Femur (tissue), 1 donor: ENCODE results near the gene TFCP2L1.
A peak's percentile ranks its signal among the peaks of the same experiment; 100 is the strongest.

Experiments used
- DNase-seq: peaks from one replicate; pipeline ENCODE4 v3.0.0-alpha.2; 2017

TFCP2L1 gene

GRCh38 chr2:121213386-121213785 is 71.6 kb downstream of the TFCP2L1 start:
- DNase-seq, result no peak

- DNase-seq, result no peak
Measured at GRCh38 chr2:121212661-121213325, 72.2 kb downstream of the TFCP2L1 start.

DNA sequence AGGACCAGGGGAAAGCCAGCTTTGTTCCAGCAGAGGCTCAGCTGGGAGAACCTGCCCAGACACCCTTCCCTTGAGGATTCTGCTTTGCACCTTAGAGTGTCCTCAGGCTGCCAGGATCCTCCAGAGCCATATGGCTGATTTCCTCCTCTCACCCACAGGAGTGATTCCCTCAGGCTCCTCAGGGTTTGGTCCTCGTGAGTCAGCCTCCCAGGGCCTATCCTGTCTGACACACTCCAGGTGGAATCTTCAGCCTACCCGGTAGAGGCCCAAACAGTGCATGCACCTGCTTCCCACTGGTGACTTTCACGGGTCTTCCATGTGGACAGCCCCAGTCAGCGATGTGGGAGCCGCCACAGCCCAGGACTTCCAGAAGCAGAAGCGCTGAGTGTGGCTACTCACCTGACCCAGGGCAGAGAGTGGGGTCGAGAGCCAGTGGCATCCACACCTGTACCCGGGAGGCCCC is 73.3 kb downstream of the TFCP2L1 start:
- DNase-seq, result no peak

DNA sequence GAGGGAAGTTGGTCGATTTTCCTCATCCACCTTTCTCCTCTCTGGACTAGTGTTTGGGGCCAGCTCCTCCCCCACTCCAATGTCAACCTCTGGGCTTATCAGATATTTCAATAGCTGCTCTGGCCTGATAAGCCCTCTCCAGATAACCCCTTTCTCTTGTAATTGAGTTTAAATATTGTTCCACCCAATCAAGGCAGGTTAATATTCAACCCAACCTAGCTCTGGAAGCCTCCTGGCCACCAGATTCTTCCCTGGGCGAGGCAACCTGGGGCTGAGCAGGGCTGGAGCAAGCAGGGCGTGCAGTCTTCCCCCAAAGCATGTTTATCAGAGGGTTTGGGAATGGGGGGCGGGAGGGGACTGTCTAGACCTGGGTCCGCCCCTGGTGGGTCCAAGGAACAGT is 73.8 kb downstream of the TFCP2L1 start:
- DNase-seq, result no peak

GRCh38 chr2:121210691-121211090 is 74.3 kb downstream of the TFCP2L1 start:
- DNase-seq, result no peak

DNA sequence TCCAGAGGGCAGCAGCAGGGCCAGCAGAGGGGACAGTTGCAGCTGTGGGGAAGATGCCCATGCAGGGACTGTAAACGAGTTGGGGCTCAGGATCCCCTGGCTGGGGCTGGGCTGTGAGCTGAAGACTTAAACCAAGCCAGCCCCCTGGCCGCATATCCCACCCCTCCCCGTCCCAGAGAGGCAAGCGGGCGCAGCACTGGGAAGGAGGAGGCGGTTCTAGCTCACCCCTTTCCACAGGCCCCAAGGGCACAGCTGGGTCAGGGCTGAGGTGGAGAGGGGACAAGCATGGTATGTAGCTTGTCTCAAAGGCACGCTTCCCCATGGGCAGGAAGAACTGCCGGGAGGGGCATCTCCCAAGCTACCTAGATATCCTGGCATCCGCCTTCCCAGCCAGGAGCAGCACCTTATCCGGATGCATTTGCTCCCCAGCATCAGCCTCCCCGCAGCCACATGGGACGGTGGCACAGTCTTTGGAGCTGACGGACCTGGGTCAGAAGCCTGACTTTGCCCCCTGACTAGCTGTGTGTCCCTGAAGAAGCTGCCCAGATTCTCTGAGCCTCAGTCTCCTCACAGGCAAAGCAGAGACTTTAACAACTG is 75.9 kb downstream of the TFCP2L1 start:
- DNase-seq, result no peak

- no peak for DNase-seq
Measured at GRCh38 chr2:121207494-121207893, 77.5 kb downstream of the TFCP2L1 start.

GRCh38 chr2:121205321-121205942 is 79.6 kb downstream of the TFCP2L1 start:
- peak; percentile 32 for DNase-seq

- no peak for DNase-seq
Measured at GRCh38 chr2:121203591-121204249, 81.3 kb downstream of the TFCP2L1 start.

- DNase-seq, result no peak
Measured at GRCh38 chr2:121202541-121203310, 82.3 kb downstream of the TFCP2L1 start.

DNA sequence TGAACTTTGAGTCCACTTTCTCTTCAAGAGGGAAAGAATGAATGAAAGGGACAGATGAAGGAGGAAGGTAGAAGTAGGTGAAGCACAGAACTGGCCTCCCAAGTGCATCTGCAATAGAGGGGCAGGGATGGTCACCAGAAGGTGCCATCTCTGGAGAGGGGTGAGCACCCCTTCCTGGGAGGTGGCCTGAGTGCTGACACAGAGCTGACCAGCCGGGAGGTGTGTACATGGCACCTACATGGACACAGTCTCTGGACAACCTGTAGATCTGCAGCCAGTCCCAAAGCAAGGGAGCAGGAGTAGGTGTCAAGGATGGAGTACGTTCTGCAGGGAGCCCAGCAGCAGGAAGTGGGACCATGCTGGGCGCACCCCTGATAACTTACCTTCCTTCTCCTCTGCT is 83.2 kb downstream of the TFCP2L1 start:
- no peak for DNase-seq

DNA sequence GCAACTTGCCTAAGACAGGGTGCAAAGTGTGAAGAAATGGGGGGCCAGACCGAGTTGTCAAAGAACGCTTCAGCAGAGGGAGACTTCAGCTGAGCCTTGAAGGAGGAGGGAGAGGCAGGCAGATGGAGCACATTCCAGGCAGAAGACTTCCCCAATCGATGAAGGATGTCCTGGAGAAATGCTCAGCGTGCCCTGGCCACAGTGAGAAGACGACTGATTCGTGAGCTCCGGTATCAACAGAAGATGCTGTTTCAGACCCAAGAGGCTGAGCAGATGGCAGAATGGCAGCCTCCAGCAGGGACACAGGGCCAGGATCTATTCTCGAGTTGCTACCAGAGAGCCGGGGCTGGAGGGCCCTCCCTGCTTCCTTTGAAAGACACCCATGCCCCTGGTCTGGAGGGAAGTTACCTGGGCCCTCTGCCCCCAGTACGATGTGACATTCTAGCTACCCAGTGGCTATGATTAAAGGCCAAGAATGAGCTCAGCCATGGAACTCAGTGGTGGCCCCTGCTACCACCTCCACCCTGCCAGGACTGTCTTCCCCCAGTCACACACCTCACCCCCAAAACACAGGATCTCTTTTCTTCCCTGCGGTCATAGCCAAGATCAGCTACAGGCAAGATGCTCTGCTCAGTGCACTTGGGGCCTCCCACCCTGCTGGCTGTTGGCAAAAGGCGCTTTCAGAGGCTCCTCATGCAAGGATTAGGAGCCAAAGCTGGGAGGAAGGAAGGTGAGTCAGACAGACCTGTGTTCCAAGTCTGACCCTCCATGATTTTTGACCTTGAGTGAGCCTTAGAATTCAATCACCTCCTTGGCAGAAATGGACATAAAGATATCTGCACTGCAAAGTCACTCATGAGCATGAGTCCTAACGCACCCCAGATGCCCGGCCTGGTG is 84.3 kb downstream of the TFCP2L1 start:
- DNase-seq, result no peak

DNA sequence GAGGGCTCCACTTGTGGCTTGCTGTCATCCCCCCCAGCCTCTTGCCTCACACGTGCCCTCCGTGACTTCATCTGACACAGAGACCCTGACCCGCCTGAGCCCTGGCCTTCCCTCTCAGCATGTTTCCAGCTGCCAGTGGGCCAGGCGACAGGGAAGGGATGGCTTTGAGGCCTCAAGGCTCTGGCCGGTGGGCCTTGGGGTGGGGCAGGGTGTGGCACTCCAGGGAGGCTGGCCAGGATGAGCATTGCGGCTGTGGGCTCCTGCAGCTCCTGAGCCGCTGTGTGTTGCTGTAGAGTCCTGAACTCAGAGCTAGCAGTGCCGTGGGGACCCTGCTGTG is 85.0 kb downstream of the TFCP2L1 start:
- no peak for DNase-seq

DNA sequence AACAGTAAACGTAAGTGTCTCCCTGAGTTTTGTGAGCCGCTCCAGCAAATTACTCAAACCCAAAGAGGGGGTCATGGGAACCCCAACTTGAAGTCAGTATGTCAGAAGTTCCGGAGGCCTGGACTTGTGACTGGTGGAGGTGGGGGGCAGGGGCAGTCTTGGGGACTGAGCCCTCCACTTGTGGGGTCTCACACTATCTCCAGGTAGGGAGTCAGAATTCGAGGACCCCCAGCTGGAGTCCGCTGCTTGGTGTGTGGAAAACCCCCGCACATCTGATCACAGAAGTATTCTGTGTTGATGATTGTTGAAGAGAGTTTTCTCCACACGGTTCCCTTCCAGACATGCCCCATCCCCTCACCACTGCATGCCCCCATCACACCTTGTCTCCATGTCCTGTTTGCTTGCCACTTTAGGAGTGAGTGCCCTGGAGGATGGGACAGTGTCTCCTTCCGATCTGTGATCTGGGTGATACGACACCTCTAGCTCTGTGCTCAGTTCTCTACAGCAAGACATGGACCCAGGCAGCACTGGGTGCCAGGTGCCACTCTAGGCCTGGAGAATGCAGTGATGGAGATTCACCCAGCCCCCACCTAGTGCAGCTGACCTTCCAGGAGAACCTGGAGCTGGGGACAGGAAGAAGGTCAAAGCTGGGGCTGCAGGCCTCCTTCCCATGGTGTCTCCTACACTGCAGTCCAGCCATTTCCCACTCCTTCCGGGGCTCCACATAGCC is 85.6 kb downstream of the TFCP2L1 start:
- no peak for DNase-seq

- DNase-seq, result peak; percentile 44
Measured at GRCh38 chr2:121197369-121198091, 87.5 kb downstream of the TFCP2L1 start.

DNA sequence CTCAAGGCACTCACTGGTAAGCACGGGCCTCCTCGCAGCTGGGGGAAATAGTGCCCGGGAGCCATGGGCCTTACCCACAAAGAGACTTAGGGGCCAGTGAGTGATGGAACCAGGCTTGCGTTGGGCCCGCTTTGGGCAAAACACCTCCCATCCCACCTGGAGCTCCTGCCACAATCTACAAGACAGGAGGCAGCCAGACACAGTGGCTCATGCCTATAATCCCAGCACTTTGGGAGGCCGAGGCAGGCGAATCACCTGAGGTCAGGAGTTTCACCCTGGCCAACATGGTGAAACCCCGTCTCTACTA is 88.2 kb downstream of the TFCP2L1 start:
- no peak for DNase-seq

- no peak for DNase-seq
Measured at GRCh38 chr2:121196132-121196848, 88.7 kb downstream of the TFCP2L1 start.

- no peak for DNase-seq
Measured at GRCh38 chr2:121195036-121195435, 90.0 kb downstream of the TFCP2L1 start.

DNA sequence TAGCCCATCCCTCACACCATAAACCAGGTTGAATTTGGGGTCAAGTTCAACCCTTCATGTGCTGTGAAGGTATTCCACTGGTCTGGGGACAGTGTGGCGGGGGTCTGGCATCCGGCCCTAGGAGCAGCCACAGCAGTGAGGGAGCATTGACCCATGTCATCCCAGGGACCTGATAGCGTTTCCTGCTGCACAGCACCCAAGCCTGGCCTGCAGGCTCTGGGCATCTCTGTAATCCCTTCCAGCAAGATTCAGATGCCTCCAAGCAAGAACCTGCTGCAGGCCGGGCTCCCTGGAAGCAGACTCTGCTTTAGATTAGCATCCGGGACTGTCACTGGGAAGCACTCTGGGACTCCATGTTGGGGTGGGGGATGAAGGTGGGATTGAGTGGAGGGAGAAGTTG is 90.4 kb downstream of the TFCP2L1 start:
- no peak for DNase-seq

GRCh38 chr2:121193185-121193584 is 91.8 kb downstream of the TFCP2L1 start:
- no peak for DNase-seq
